PC-9 (cell line): Measurements from ENCODE around the gene KAZALD1. TPM values are rescaled to one million over a fixed set of nuclear protein-coding genes. Genes with fewer than 3 reads are reported as not detected.

Experiments
- BruUV-seq: library from RNA; stranded (reverse); fragments of 400-500 nt; replicated peaks from 2 replicates; lab custom pipeline; 2021; lab: Mats Ljungman, UMichigan
- CTCF ChIA-PET: fragments of 300-600 bp; sonication (Branson Sonifier 250); formaldehyde crosslinking; loops from one replicate; lab custom pipeline; 2022; ENCODE audit warnings: antibody characterized with exemption; lab: Charles Lee
- POLR2A ChIA-PET: fragments of 300-600 bp; sonication (Branson Sonifier 250); formaldehyde crosslinking; loops from one replicate; lab custom pipeline; 2022; ENCODE audit warnings: antibody characterized with exemption; ENCODE audit not compliant: unreplicated experiment; lab: Charles Lee
- DNase-seq, 2 experiments: peaks; one replicate each; pipeline versions ENCODE4 v3.0.0 to v3.0.0-alpha.2; 2015 to 2022; ENCODE audit warnings: mixed read lengths in 1 of 2
- H2AFZ ChIP-seq: fragments of 200-600 bp; sonication (generic); 2 replicates; pipeline ENCODE4 v1.8.1; 2017; ENCODE audit warnings: antibody characterized with exemption
- H3F3A ChIP-seq: fragments of 200-600 bp; sonication (generic); 2 replicates; pipeline ENCODE4 v1.8.1; 2017; ENCODE audit warnings: antibody characterized with exemption, mild to moderate bottlenecking, low read depth; ENCODE audit not compliant: insufficient read depth
- H3K27ac ChIP-seq: fragments of 200-600 bp; sonication (generic); 2 replicates; pipeline ENCODE4 v1.6.1; 2016; ENCODE audit warnings: mixed run types
- H3K27me3 ChIP-seq: fragments of 200-600 bp; sonication (generic); 2 replicates; pipeline ENCODE4 v1.6.1; 2016; ENCODE audit warnings: low read depth, mixed run types; ENCODE audit not compliant: insufficient read depth
- H3K36me3 ChIP-seq: fragments of 200-600 bp; sonication (generic); 2 replicates; pipeline ENCODE4 v1.6.1; 2016; ENCODE audit warnings: low read depth, mixed run types
- H3K4me1 ChIP-seq: fragments of 200-600 bp; sonication (generic); replicated peaks from 2 replicates; pipeline ENCODE4 v1.6.1; 2016; ENCODE audit warnings: mixed run types; ENCODE audit not compliant: insufficient read depth
- H3K4me2 ChIP-seq: fragments of 200-600 bp; sonication (generic); 2 replicates; pipeline ENCODE4 v1.6.1; 2017; ENCODE audit warnings: mixed run types
- H3K4me3 ChIP-seq: fragments of 200-600 bp; sonication (generic); 2 replicates; pipeline ENCODE4 v1.6.1; 2016; ENCODE audit warnings: mixed run types
- H3K79me2 ChIP-seq: fragments of 200-600 bp; sonication (generic); 2 replicates; pipeline ENCODE4 v1.6.1; 2017; ENCODE audit warnings: low read depth, mixed run types
- H3K9me2 ChIP-seq: fragments of 200-600 bp; sonication (generic); 2 replicates; pipeline ENCODE4 v1.8.1; 2017; ENCODE audit warnings: mild to moderate bottlenecking; ENCODE audit not compliant: insufficient read depth
- H3K9me3 ChIP-seq: fragments of 200-600 bp; sonication (generic); 2 replicates; pipeline ENCODE4 v1.8.1; 2016; ENCODE audit warnings: low read depth; ENCODE audit not compliant: insufficient read depth
- H4K20me1 ChIP-seq: fragments of 200-600 bp; sonication (generic); 2 replicates; pipeline ENCODE4 v1.8.1; 2017; ENCODE audit not compliant: insufficient read depth
- EZH2 ChIP-seq: fragments of 200-600 bp; sonication (generic); IDR thresholded peaks from 2 replicates; pipeline ENCODE4 v1.8.0; 2017; ENCODE audit warnings: antibody characterized with exemption, low read depth
- intact Hi-C: fragments of 100-400 bp; cut with micrococcal nuclease; formaldehyde crosslinking; loops from one replicate; pipeline ENCODE4 v1.10.0; 2022; ENCODE audit not compliant: unreplicated experiment
- total RNA-seq: library from RNA; stranded (reverse); gene quantifications from 2 replicates; pipeline ENCODE4 v1.2.3, GENCODE V29; 2021
- TF ChIP-seq, protein P1 (sequence below): fragments of 200-600 bp; sonication (generic); conservative IDR thresholded peaks from 2 replicates; pipeline ENCODE4 v1.6.1; 2017; ENCODE audit warnings: mixed run types, antibody characterized with exemption, mild to moderate bottlenecking, moderate library complexity

KAZALD1 gene
- total RNA-seq, 1 experiment from 2014 or later, result 19.7 TPM

DNA sequence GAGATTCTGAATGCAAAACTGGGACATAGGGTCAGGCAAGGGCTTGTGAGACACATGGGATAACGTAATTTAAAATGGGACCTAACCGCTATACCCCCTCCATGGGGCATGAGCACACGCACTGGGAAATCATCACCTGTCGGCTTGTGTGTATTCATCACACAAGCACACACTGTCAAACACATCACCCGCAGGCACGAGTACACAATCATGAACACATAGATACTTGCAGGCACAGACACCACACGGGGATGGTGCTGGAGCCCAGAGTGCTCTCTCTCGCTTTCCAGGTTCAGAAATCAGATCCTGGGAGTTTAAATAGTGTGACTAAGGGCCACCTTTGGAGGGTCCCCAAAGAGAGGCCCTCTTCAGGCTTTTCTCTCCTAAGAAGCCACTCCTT is 49.8 kb downstream of the KAZALD1 start:
- POLR2A ChIA-PET, result no interaction called here

DNA sequence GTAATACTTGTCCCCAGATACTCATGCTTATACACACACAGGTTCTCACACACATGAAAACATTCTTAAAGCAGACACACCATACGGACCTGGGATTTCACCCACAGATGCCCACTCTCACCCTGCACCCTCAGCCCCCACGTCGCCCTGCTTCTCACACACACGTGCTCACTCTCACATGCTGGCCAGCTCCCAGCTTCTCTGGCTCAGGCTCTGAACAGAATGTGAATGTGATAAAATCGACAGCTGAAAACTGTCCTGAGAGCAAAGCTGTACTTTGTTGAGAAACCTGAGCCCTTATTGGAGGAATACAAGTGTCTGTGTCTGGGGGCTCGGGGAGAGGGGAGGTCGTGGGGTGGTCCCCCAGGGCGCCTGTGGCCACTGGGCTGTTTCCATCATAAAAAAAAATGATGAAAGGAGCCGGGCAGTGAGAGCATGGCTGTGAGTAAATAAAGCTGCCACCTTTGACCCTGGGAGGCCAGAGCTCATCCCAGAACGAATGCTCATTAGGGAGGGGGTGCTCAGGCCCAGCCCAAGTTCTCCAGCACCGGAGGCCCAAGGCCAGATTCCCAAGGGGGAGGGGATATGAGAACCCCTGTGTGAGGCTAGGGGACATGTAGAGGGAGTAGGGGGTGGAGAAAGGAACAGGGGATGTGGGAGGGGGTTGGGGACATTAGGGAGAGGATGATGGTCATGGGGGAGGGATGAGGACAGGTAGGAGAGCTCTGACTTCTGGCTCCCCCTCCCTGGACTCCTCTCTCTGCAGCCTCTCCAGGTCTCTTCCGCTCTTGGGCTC is 51.2 kb downstream of the KAZALD1 start:
- no peak overlapping the region for H3K4me3 ChIP-seq
- H3K9me3 ChIP-seq, result no peaks in the 10 kb centered on the region
- H3K27ac ChIP-seq, result no peak overlapping the region
- no TSS peak for BruUV-seq
- intact Hi-C loops, result no loop called here
- no peaks in the 10 kb centered on the region for H3K36me3 ChIP-seq
- no peak overlapping the region for H3K4me2 ChIP-seq
- H2AFZ ChIP-seq, result no peak overlapping the region
- no peaks in the 10 kb centered on the region for H3F3A ChIP-seq
- no peaks in the 10 kb centered on the region for H3K4me1 ChIP-seq
- TF ChIP-seq, protein P1, sequence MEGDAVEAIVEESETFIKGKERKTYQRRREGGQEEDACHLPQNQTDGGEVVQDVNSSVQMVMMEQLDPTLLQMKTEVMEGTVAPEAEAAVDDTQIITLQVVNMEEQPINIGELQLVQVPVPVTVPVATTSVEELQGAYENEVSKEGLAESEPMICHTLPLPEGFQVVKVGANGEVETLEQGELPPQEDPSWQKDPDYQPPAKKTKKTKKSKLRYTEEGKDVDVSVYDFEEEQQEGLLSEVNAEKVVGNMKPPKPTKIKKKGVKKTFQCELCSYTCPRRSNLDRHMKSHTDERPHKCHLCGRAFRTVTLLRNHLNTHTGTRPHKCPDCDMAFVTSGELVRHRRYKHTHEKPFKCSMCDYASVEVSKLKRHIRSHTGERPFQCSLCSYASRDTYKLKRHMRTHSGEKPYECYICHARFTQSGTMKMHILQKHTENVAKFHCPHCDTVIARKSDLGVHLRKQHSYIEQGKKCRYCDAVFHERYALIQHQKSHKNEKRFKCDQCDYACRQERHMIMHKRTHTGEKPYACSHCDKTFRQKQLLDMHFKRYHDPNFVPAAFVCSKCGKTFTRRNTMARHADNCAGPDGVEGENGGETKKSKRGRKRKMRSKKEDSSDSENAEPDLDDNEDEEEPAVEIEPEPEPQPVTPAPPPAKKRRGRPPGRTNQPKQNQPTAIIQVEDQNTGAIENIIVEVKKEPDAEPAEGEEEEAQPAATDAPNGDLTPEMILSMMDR, result no peak
- no peak for TF ChIP-seq EZH2
- CTCF ChIA-PET, result interaction anchor here (0.6 kb wide), 1 partner anchor 240 kb away, joined by 20 read pairs; no protein-coding TSS in a partner anchor
- no peaks in the 10 kb centered on the region for H3K79me2 ChIP-seq
- POLR2A ChIA-PET, result no interaction called here
- H4K20me1 ChIP-seq, result no peaks in the 10 kb centered on the region
- H3K9me2 ChIP-seq, result no peaks in the 10 kb centered on the region
- peaks cover 13% of the 10 kb centered on the region for H3K27me3 ChIP-seq
- DNase-seq, result no peak

More for the DNA sequence above, 49.8 kb downstream of the KAZALD1 start:
- CTCF ChIA-PET, result interaction anchor here (0.5 kb wide), 1 partner anchor 71 kb away, joined by 3 read pairs; no protein-coding TSS in a partner anchor
- Histone ChIP-seq H3F3A (no peaks in the 10 kb centered on the region), H3K27ac (no peak overlapping the region), H3K4me2 (no peak overlapping the region), H4K20me1 (no peaks in the 10 kb centered on the region), H3K4me3 (no peak overlapping the region), H3K9me3 (no peaks in the 10 kb centered on the region), H3K4me1 (no peaks in the 10 kb centered on the region), H2AFZ (no peak overlapping the region), H3K27me3 (peaks cover 16% of the 10 kb centered on the region), H3K79me2 (no peaks in the 10 kb centered on the region), H3K36me3 (no peaks in the 10 kb centered on the region), H3K9me2 (no peaks in the 10 kb centered on the region)
- intact Hi-C loops, result no loop called here
- BruUV-seq, result no TSS peak
- TF ChIP-seq, protein P1, result no peak
- no peak for TF ChIP-seq EZH2
- no peak for DNase-seq

DNA sequence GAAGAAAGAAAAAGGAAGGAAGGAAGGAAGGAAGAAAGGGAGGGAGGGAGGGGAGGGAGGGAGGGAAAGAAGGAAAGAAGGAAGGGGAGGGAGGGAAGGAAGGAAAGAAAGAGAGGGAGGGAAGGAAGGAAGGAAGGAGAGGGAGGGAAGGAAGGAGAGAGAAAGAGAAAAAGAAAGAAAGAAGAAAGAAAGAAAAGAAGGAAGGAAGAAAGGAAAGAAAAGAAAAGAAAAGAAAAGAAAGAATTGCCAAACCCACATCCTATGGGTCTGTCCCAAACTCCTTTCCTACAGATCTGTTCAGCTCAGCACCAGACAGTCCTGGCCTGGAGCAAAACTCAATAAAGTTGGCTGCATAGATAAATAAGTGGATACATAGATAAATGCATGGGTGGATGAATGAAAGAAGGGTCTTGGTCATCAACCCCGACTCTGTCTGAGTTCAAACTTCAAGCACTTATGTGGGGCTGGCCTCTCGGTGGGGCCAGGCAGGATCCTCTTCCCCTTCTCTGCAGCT is 52.2 kb downstream of the KAZALD1 start:
- no peaks in the 10 kb centered on the region for H4K20me1 ChIP-seq
- H3K36me3 ChIP-seq, result no peaks in the 10 kb centered on the region
- peaks cover 10% of the 10 kb centered on the region for H3K27me3 ChIP-seq
- no peaks in the 10 kb centered on the region for H3K9me2 ChIP-seq
- no TSS peak for BruUV-seq
- H3K4me1 ChIP-seq, result no peaks in the 10 kb centered on the region
- DNase-seq, result no peak
- H3K4me3 ChIP-seq, result no peak overlapping the region
- intact Hi-C loops, result no loop called here
- no peaks in the 10 kb centered on the region for H3K79me2 ChIP-seq
- H2AFZ ChIP-seq, result no peak overlapping the region
- H3K9me3 ChIP-seq, result no peaks in the 10 kb centered on the region
- CTCF ChIA-PET, result interaction anchor here (0.6 kb wide), 1 partner anchor 241 kb away, joined by 20 read pairs; no protein-coding TSS in a partner anchor
- POLR2A ChIA-PET, result no interaction called here
- no peak overlapping the region for H3K4me2 ChIP-seq
- H3K27ac ChIP-seq, result no peak overlapping the region
- TF ChIP-seq EZH2, result no peak
- TF ChIP-seq, protein P1, result no peak
- no peaks in the 10 kb centered on the region for H3F3A ChIP-seq
